PC-3 (cell line): Measurements from ENCODE around the gene MYO16. TPM values are rescaled to one million over a fixed set of nuclear protein-coding genes. Genes with fewer than 3 reads are reported as not detected.

Experiments
- ATAC-seq: fragments of 200-7000 bp; cut with Tn5 transposase; 2 replicates; pipeline ENCODE4 v1.9.1; 2020; ENCODE audit warnings: mild to moderate bottlenecking, moderate library complexity
- BruUV-seq: library from RNA; stranded (reverse); fragments of 400-500 nt; replicated peaks from 2 replicates; lab custom pipeline; 2021; lab: Mats Ljungman, UMichigan
- CTCF ChIA-PET: fragments of 300-600 bp; sonication (Branson Sonifier 250); formaldehyde crosslinking; loops from one replicate; lab custom pipeline; 2022; ENCODE audit warnings: antibody characterized with exemption; lab: Charles Lee
- POLR2A ChIA-PET: fragments of 300-600 bp; sonication (Branson Sonifier 250); formaldehyde crosslinking; loops from one replicate; lab custom pipeline; 2022; ENCODE audit warnings: antibody characterized with exemption; ENCODE audit not compliant: unreplicated experiment; lab: Charles Lee
- DNase-seq: peaks from one replicate; pipeline ENCODE4 v3.0.0-alpha.2; 2015
- H2AFZ ChIP-seq: fragments of 300-600 bp; sonication (generic); 2 replicates; pipeline ENCODE4 v1.6.0; 2016; ENCODE audit warnings: antibody characterized with exemption, low read length
- H3F3A ChIP-seq: fragments of 300-600 bp; sonication (generic); one replicate; pipeline ENCODE4 v1.6.0; 2017; ENCODE audit warnings: antibody characterized with exemption, low read length, control low read depth, mild to moderate bottlenecking; ENCODE audit not compliant: unreplicated experiment
- H3K27ac ChIP-seq: fragments of 300-600 bp; sonication (generic); 2 replicates; pipeline ENCODE4 v1.5.1; 2016; ENCODE audit warnings: mild to moderate bottlenecking, low read length
- H3K27me3 ChIP-seq: fragments of 300-600 bp; sonication (generic); 2 replicates; pipeline ENCODE4 v1.6.1; 2016; ENCODE audit warnings: low read length, mixed read lengths
- H3K36me3 ChIP-seq: fragments of 300-600 bp; sonication (generic); 2 replicates; pipeline ENCODE4 v1.6.1; 2016; ENCODE audit warnings: low read depth, mixed run types, low read length, mixed read lengths
- H3K4me1 ChIP-seq: fragments of 300-600 bp; sonication (generic); 2 replicates; pipeline ENCODE4 v1.5.1; 2016; ENCODE audit warnings: low read length; ENCODE audit not compliant: insufficient read depth
- H3K4me2 ChIP-seq: fragments of 300-600 bp; sonication (generic); 2 replicates; pipeline ENCODE4 v1.6.0; 2016; ENCODE audit warnings: low read length
- H3K4me3 ChIP-seq: fragments of 300-600 bp; sonication (generic); 2 replicates; pipeline ENCODE4 v1.5.1; 2016; ENCODE audit warnings: mild to moderate bottlenecking, low read length, mixed read lengths
- H3K79me2 ChIP-seq: fragments of 300-600 bp; sonication (generic); 2 replicates; pipeline ENCODE4 v1.6.1; 2017; ENCODE audit warnings: low read length, mixed read lengths
- H3K9ac ChIP-seq: fragments of 300-600 bp; sonication (generic); 2 replicates; pipeline ENCODE4 v1.6.0; 2016; ENCODE audit warnings: mild to moderate bottlenecking, low read length
- H3K9me2 ChIP-seq: fragments of 300-600 bp; sonication (generic); replicated peaks from 2 replicates; pipeline ENCODE4 v1.6.1; 2016; ENCODE audit warnings: mixed run types, low read length, mixed read lengths
- H3K9me3 ChIP-seq: fragments of 300-600 bp; sonication (generic); 2 replicates; pipeline ENCODE4 v1.6.1; 2016; ENCODE audit warnings: low read length, mixed read lengths
- H4K20me1 ChIP-seq: fragments of 300-600 bp; sonication (generic); 2 replicates; pipeline ENCODE4 v1.6.1; 2016; ENCODE audit warnings: low read length, mixed read lengths
- CTCF ChIP-seq: fragments of 300-600 bp; sonication (generic); conservative IDR thresholded peaks from 2 replicates; pipeline ENCODE4 v1.5.1; 2017; ENCODE audit warnings: antibody characterized with exemption, low read depth, mild to moderate bottlenecking, low read length
- EZH2 ChIP-seq: fragments of 300-600 bp; sonication (generic); IDR thresholded peaks from one replicate; pipeline ENCODE4 v1.6.1; 2017; ENCODE audit warnings: antibody characterized with exemption, mild to moderate bottlenecking, low read length; ENCODE audit not compliant: unreplicated experiment
- EZH2phosphoT487 ChIP-seq: fragments of 300-600 bp; sonication (generic); IDR thresholded peaks from 2 replicates; pipeline ENCODE4 v1.6.1; 2018; ENCODE audit warnings: mild to moderate bottlenecking, antibody characterized with exemption, low read length, borderline replicate concordance
- intact Hi-C: fragments of 100-400 bp; cut with micrococcal nuclease; formaldehyde crosslinking; loops from 2 replicates; pipeline ENCODE4 v1.9.0; 2023
- total RNA-seq: library from RNA; depleted of rRNA; stranded (reverse); fragments of >200 nt; gene quantifications from 2 replicates; pipeline ENCODE4 v1.2.3, GENCODE V29; 2014

MYO16 gene
- total RNA-seq, 1 experiment from 2014 or later = not detected

- TF ChIP-seq CTCF (no peak), EZH2 (no peak), EZH2phosphoT487 (no peak)
- H3K27me3 ChIP-seq = no peaks in the 10 kb centered on the region
- DNase-seq (no peak), ATAC-seq (no peak)
- H2AFZ ChIP-seq = no peak overlapping the region
- no peaks in the 10 kb centered on the region for H3K9me2 ChIP-seq
- ChIA-PET POLR2A (no interaction called here), CTCF (no interaction called here)
- H4K20me1 ChIP-seq = no peaks in the 10 kb centered on the region
- H3K4me3 ChIP-seq = no peak overlapping the region
- no peak overlapping the region for H3K9ac ChIP-seq
- no peak overlapping the region for H3K4me2 ChIP-seq
- H3K36me3 ChIP-seq = no peaks in the 10 kb centered on the region
- H3K4me1 ChIP-seq = 0 out of 2 replicates have a peak, but pooled peaks cover 5% of the 10 kb centered on the region
- no TSS peak for BruUV-seq
- H3K27ac ChIP-seq = no peak overlapping the region
- H3K9me3 ChIP-seq = no peaks in the 10 kb centered on the region
- intact Hi-C loops = no loop called here
- H3K79me2 ChIP-seq = no peaks in the 10 kb centered on the region
- no peaks in the 10 kb centered on the region for H3F3A ChIP-seq
Measured at GRCh38 chr13:108927615-108928014, 298.2 kb downstream of the MYO16 start.

- Histone ChIP-seq H4K20me1 (no peaks in the 10 kb centered on the region), H3K27me3 (no peaks in the 10 kb centered on the region), H3F3A (no peaks in the 10 kb centered on the region), H3K4me3 (no peak overlapping the region), H3K9ac (no peak overlapping the region), H3K4me2 (peak overlapping the region; percentile 32; the same call in 1 of the 2 replicates), H3K36me3 (no peaks in the 10 kb centered on the region), H3K9me3 (no peaks in the 10 kb centered on the region), H3K27ac (no peak overlapping the region), H3K4me1 (0 out of 2 replicates have a peak, but pooled peaks cover 5% of the 10 kb centered on the region), H3K79me2 (no peaks in the 10 kb centered on the region), H2AFZ (no peak overlapping the region), H3K9me2 (no peaks in the 10 kb centered on the region)
- no TSS peak for BruUV-seq
- intact Hi-C loops = no loop called here
- peak; percentile 63 for ATAC-seq
- CTCF ChIA-PET = no interaction called here
- POLR2A ChIA-PET = no interaction called here
- TF ChIP-seq EZH2 = no peak
- no peak for TF ChIP-seq CTCF
- TF ChIP-seq EZH2phosphoT487 = no peak
- DNase-seq = peak; percentile 30
Measured at GRCh38 chr13:108929532-108930206, 300.3 kb downstream of the MYO16 start.

- H3K36me3 ChIP-seq = no peaks in the 10 kb centered on the region
- DNase-seq (no peak), ATAC-seq (no peak)
- H3K27ac ChIP-seq = no peak overlapping the region
- ChIA-PET CTCF (no interaction called here), POLR2A (no interaction called here)
- 0 out of 2 replicates have a peak, but pooled peaks cover 5% of the 10 kb centered on the region for H3K4me1 ChIP-seq
- intact Hi-C loops = no loop called here
- TF ChIP-seq EZH2phosphoT487 = no peak
- TF ChIP-seq CTCF = no peak
- no peak for TF ChIP-seq EZH2
- H2AFZ ChIP-seq = no peak overlapping the region
- no TSS peak for BruUV-seq
- no peaks in the 10 kb centered on the region for H3K27me3 ChIP-seq
- H3F3A ChIP-seq = no peaks in the 10 kb centered on the region
- H3K9ac ChIP-seq = no peak overlapping the region
- H3K4me3 ChIP-seq = no peak overlapping the region
- no peaks in the 10 kb centered on the region for H3K9me2 ChIP-seq
- H4K20me1 ChIP-seq = no peaks in the 10 kb centered on the region
- no peaks in the 10 kb centered on the region for H3K9me3 ChIP-seq
- no peak overlapping the region for H3K4me2 ChIP-seq
- H3K79me2 ChIP-seq = no peaks in the 10 kb centered on the region
Measured at GRCh38 chr13:108932196-108932595, 302.8 kb downstream of the MYO16 start.
